SU-DHL-6 (cell line): ENCODE data around the gene LTC4S.

Experiments
- CTCF ChIP-seq: fragments of 200-600 bp; sonication (generic); IDR thresholded peaks from one replicate; pipeline ENCODE4 v1.5.1; 2017; ENCODE audit warnings: antibody characterized with exemption, mild to moderate bottlenecking, low read length, moderate library complexity; ENCODE audit not compliant: insufficient read depth, poor library complexity, severe bottlenecking
- EZH2phosphoT487 ChIP-seq: fragments of 200-600 bp; sonication (generic), shearing (Covaris generic); conservative IDR thresholded peaks from 2 replicates; pipeline ENCODE4 v1.6.1; 2018; ENCODE audit warnings: mild to moderate bottlenecking, antibody characterized with exemption, low read length, moderate library complexity, mixed read lengths

GRCh38 chr5:179829732-179830435 lies 36.1 kb downstream of the LTC4S start:
- TF ChIP-seq CTCF (no peak), EZH2phosphoT487 (no peak)
